ENCODE data around the gene C1orf74.

- no peak for TF ChIP-seq CTCF (IDR thresholded peaks at IDR 0.05)
- TF ChIP-seq POLR2A (IDR thresholded peaks at IDR 0.05), result no peak
Measured at GRCh38 chr1:209829716-209830115, 45.4 kb upstream of the C1orf74 start.
